Karpas-422 (cell line): ENCODE measurements around the gene LSAMP. TPM values are rescaled to one million over a fixed set of nuclear protein-coding genes. Genes with fewer than 3 reads are reported as not detected.

Source experiments
- DNase-seq: peaks from one replicate; pipeline ENCODE4 v3.0.0-alpha.2; 2015
- H2AFZ ChIP-seq: fragments of 200-600 bp; sonication (generic); 2 replicates; pipeline ENCODE4 v1.6.1; 2014; ENCODE audit warnings: antibody characterized with exemption, low read length, mixed read lengths
- H3K27ac ChIP-seq: fragments of 200-600 bp; sonication (generic); 2 replicates; pipeline ENCODE4 v1.5.1; 2014; ENCODE audit warnings: mild to moderate bottlenecking, low read length, moderate library complexity
- H3K27me3 ChIP-seq: fragments of 200-600 bp; sonication (generic); 2 replicates; pipeline ENCODE4 v1.6.1; 2014; ENCODE audit warnings: low read length, mixed read lengths
- H3K36me3 ChIP-seq: fragments of 200-600 bp; sonication (generic); 2 replicates; pipeline ENCODE4 v1.6.1; 2014; ENCODE audit warnings: low read length, mixed read lengths; ENCODE audit not compliant: insufficient read depth
- H3K4me1 ChIP-seq: fragments of 200-600 bp; sonication (generic); 2 replicates; pipeline ENCODE4 v1.6.1; 2014; ENCODE audit warnings: mild to moderate bottlenecking, low read length, mixed read lengths
- H3K4me2 ChIP-seq: fragments of 200-600 bp; sonication (generic); 2 replicates; pipeline ENCODE4 v1.6.1; 2014; ENCODE audit warnings: low read length, low read depth, mild to moderate bottlenecking; ENCODE audit not compliant: poor library complexity, severe bottlenecking
- H3K4me3 ChIP-seq: fragments of 200-600 bp; sonication (generic); 2 replicates; pipeline ENCODE4 v1.5.1; 2014; ENCODE audit warnings: mild to moderate bottlenecking, antibody characterized with exemption, low read length, mixed read lengths
- H3K79me2 ChIP-seq: fragments of 200-600 bp; sonication (generic); 2 replicates; pipeline ENCODE4 v1.6.1; 2014; ENCODE audit warnings: mild to moderate bottlenecking, low read length, mixed read lengths
- H3K9ac ChIP-seq: fragments of 200-600 bp; sonication (generic); 2 replicates; pipeline ENCODE4 v1.6.0; 2014; ENCODE audit warnings: low read length
- H3K9me2 ChIP-seq: fragments of 200-600 bp; sonication (generic), shearing (Covaris generic); replicated peaks from 2 replicates; pipeline ENCODE4 v1.6.0; 2014; ENCODE audit warnings: mild to moderate bottlenecking, low read length, moderate library complexity; ENCODE audit not compliant: insufficient read depth
- H3K9me3 ChIP-seq: fragments of 300-700, 200-600 bp; sonication (generic); 2 replicates; pipeline ENCODE4 v1.6.1; 2014; ENCODE audit warnings: low read length, mixed read lengths
- H4K20me1 ChIP-seq: fragments of 200-600 bp; sonication (generic); 2 replicates; pipeline ENCODE4 v1.6.1; 2014; ENCODE audit warnings: mild to moderate bottlenecking, antibody characterized with exemption, low read length, low read depth; ENCODE audit not compliant: insufficient read depth
- total RNA-seq: library from RNA; depleted of rRNA; stranded (reverse); fragments of >200 nt; shearing (Covaris generic); gene quantifications from 2 replicates; pipeline ENCODE4 v1.2.3, GENCODE V29; 2014; ENCODE audit warnings: low replicate concordance

The LSAMP gene
- total RNA-seq, 1 experiment from 2014 or later, result not detected

- DNase-seq, result no peak
- H2AFZ ChIP-seq, result no peak overlapping the region
- H3K4me3 ChIP-seq, result no peak overlapping the region
- H4K20me1 ChIP-seq, result no peaks in the 10 kb centered on the region
- no peaks in the 10 kb centered on the region for H3K36me3 ChIP-seq
- H3K4me2 ChIP-seq, result no peak overlapping the region
- no peaks in the 10 kb centered on the region for H3K9me2 ChIP-seq
- H3K79me2 ChIP-seq, result no peaks in the 10 kb centered on the region
- H3K9me3 ChIP-seq, result no peaks in the 10 kb centered on the region
- no peaks in the 10 kb centered on the region for H3K27me3 ChIP-seq
- no peak overlapping the region for H3K27ac ChIP-seq
- no peak overlapping the region for H3K9ac ChIP-seq
- no peaks in the 10 kb centered on the region for H3K4me1 ChIP-seq
These were observed 190.7 kb downstream of the LSAMP start for GRCh38 chr3:116254541-116254940.

GRCh38 chr3:116253511-116253910, 191.8 kb downstream of the LSAMP start:
- H3K4me2 ChIP-seq, result no peak overlapping the region
- no peaks in the 10 kb centered on the region for H3K79me2 ChIP-seq
- no peak overlapping the region for H3K27ac ChIP-seq
- no peak for DNase-seq
- H3K9ac ChIP-seq, result no peak overlapping the region
- H2AFZ ChIP-seq, result no peak overlapping the region
- no peaks in the 10 kb centered on the region for H3K9me3 ChIP-seq
- no peak overlapping the region for H3K4me3 ChIP-seq
- no peaks in the 10 kb centered on the region for H3K4me1 ChIP-seq
- no peaks in the 10 kb centered on the region for H3K36me3 ChIP-seq
- no peaks in the 10 kb centered on the region for H3K27me3 ChIP-seq
- H4K20me1 ChIP-seq, result no peaks in the 10 kb centered on the region
- no peaks in the 10 kb centered on the region for H3K9me2 ChIP-seq

GRCh38 chr3:116247605-116248004, 197.7 kb downstream of the LSAMP start:
- no peak overlapping the region for H3K4me2 ChIP-seq
- no peaks in the 10 kb centered on the region for H3K27me3 ChIP-seq
- H3K4me3 ChIP-seq, result no peak overlapping the region
- H3K9me2 ChIP-seq, result no peaks in the 10 kb centered on the region
- no peaks in the 10 kb centered on the region for H3K9me3 ChIP-seq
- DNase-seq, result no peak
- no peaks in the 10 kb centered on the region for H3K79me2 ChIP-seq
- H3K36me3 ChIP-seq, result no peaks in the 10 kb centered on the region
- no peaks in the 10 kb centered on the region for H3K4me1 ChIP-seq
- H4K20me1 ChIP-seq, result no peaks in the 10 kb centered on the region
- H3K27ac ChIP-seq, result no peak overlapping the region
- H2AFZ ChIP-seq, result no peak overlapping the region
- no peak overlapping the region for H3K9ac ChIP-seq

GRCh38 chr3:116246406-116246980, 198.8 kb downstream of the LSAMP start:
- Histone ChIP-seq H3K27ac (no peak overlapping the region), H3K9me2 (no peaks in the 10 kb centered on the region), H3K9me3 (no peaks in the 10 kb centered on the region), H3K4me2 (no peak overlapping the region), H3K4me1 (no peaks in the 10 kb centered on the region), H2AFZ (no peak overlapping the region), H3K36me3 (no peaks in the 10 kb centered on the region), H3K4me3 (no peak overlapping the region), H4K20me1 (no peaks in the 10 kb centered on the region), H3K27me3 (no peaks in the 10 kb centered on the region), H3K9ac (no peak overlapping the region), H3K79me2 (no peaks in the 10 kb centered on the region)
- DNase-seq, result no peak

- Histone ChIP-seq H3K9ac (no peak overlapping the region), H2AFZ (no peak overlapping the region), H3K9me2 (no peaks in the 10 kb centered on the region), H3K79me2 (no peaks in the 10 kb centered on the region), H4K20me1 (no peaks in the 10 kb centered on the region), H3K4me1 (no peaks in the 10 kb centered on the region), H3K27me3 (no peaks in the 10 kb centered on the region), H3K9me3 (no peaks in the 10 kb centered on the region), H3K4me2 (no peak overlapping the region), H3K27ac (no peak overlapping the region), H3K4me3 (no peak overlapping the region), H3K36me3 (no peaks in the 10 kb centered on the region)
- no peak for DNase-seq
These were observed 202.5 kb downstream of the LSAMP start for GRCh38 chr3:116242825-116243224.

DNA sequence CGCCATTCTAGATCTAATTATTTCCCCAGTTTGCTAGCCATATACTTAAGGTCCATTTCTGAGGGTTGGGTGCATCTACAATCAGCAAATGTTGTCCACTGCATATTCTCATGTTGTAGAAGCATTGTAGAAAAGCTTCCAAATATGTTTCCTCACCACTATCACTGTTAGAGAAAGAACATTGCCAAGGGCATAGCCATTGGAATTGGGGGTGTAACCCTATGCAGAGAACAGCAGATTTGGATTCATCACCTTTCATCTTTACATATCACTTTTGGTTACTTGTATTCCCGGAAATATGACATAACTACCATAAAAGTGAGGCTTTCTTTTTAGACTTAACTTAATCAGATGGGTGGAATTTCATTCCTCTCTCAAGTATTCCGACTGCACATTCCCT, 203.6 kb downstream of the LSAMP start:
- DNase-seq, result no peak
- Histone ChIP-seq H3K27me3 (no peaks in the 10 kb centered on the region), H3K4me2 (no peak overlapping the region), H3K9me3 (no peaks in the 10 kb centered on the region), H3K9me2 (no peaks in the 10 kb centered on the region), H3K36me3 (no peaks in the 10 kb centered on the region), H3K4me3 (no peak overlapping the region), H3K9ac (no peak overlapping the region), H2AFZ (no peak overlapping the region), H3K4me1 (no peaks in the 10 kb centered on the region), H3K27ac (no peak overlapping the region), H4K20me1 (no peaks in the 10 kb centered on the region), H3K79me2 (no peaks in the 10 kb centered on the region)

DNA sequence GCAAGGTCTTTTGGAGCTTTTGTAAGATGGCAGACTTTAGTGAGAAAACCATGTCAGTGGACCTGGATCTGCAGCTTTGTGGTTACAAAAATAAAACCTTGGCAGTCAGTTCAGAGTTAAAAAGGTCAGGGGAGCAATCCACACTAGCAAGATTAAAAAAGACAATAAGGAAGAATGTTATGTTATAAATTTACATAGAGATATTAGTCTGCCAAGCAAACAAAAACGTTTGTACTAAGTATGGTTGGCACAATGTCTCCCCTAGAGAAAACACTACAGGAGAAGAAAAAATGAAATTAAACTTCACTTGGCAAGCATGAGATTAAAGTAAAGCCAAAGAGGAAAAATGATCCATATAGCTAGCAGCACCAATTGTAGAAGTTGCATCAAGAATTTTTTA, 205.0 kb downstream of the LSAMP start:
- H4K20me1 ChIP-seq, result no peaks in the 10 kb centered on the region
- no peaks in the 10 kb centered on the region for H3K4me1 ChIP-seq
- DNase-seq, result no peak
- no peak overlapping the region for H3K4me2 ChIP-seq
- no peaks in the 10 kb centered on the region for H3K27me3 ChIP-seq
- H3K9me2 ChIP-seq, result no peaks in the 10 kb centered on the region
- H3K9ac ChIP-seq, result no peak overlapping the region
- no peaks in the 10 kb centered on the region for H3K79me2 ChIP-seq
- H3K27ac ChIP-seq, result no peak overlapping the region
- H3K4me3 ChIP-seq, result no peak overlapping the region
- H3K36me3 ChIP-seq, result no peaks in the 10 kb centered on the region
- H3K9me3 ChIP-seq, result no peaks in the 10 kb centered on the region
- H2AFZ ChIP-seq, result no peak overlapping the region

GRCh38 chr3:116238846-116239565, 206.3 kb downstream of the LSAMP start:
- Histone ChIP-seq H3K9me3 (no peaks in the 10 kb centered on the region), H3K4me2 (no peak overlapping the region), H3K4me3 (no peak overlapping the region), H3K27me3 (no peaks in the 10 kb centered on the region), H3K4me1 (no peaks in the 10 kb centered on the region), H3K79me2 (no peaks in the 10 kb centered on the region), H3K9ac (no peak overlapping the region), H3K9me2 (no peaks in the 10 kb centered on the region), H3K36me3 (no peaks in the 10 kb centered on the region), H4K20me1 (no peaks in the 10 kb centered on the region), H3K27ac (no peak overlapping the region), H2AFZ (no peak overlapping the region)
- no peak for DNase-seq
